ENCODE measurements around the gene CD82.

CD82 gene

GRCh38 chr11:44561275-44561805 is 4.1 kb upstream of the CD82 start:
- H3K27ac ChIP-seq: no peak overlapping the region
- H3K4me3 ChIP-seq (ENCODE audit: low read depth in 1 of 2, low read length in 1 of 2): no peak overlapping the region
- no peaks in the 10 kb centered on the region for H3K9me3 ChIP-seq
- H3K4me1 ChIP-seq (ENCODE audit: control insufficient read depth in 1 of 2, insufficient read depth in 1 of 2, low read depth in 1 of 2, low read length in 1 of 2): peaks cover 26 to 34% of the 10 kb centered on the region in 2 experiments
- TF ChIP-seq, protein P1, sequence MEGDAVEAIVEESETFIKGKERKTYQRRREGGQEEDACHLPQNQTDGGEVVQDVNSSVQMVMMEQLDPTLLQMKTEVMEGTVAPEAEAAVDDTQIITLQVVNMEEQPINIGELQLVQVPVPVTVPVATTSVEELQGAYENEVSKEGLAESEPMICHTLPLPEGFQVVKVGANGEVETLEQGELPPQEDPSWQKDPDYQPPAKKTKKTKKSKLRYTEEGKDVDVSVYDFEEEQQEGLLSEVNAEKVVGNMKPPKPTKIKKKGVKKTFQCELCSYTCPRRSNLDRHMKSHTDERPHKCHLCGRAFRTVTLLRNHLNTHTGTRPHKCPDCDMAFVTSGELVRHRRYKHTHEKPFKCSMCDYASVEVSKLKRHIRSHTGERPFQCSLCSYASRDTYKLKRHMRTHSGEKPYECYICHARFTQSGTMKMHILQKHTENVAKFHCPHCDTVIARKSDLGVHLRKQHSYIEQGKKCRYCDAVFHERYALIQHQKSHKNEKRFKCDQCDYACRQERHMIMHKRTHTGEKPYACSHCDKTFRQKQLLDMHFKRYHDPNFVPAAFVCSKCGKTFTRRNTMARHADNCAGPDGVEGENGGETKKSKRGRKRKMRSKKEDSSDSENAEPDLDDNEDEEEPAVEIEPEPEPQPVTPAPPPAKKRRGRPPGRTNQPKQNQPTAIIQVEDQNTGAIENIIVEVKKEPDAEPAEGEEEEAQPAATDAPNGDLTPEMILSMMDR (IDR thresholded peaks at IDR 0.05): no peak
- no peaks in the 10 kb centered on the region for H3K27me3 ChIP-seq
- no peaks in the 10 kb centered on the region for H3K36me3 ChIP-seq

GRCh38 chr11:44561964-44562734 is 3.3 kb upstream of the CD82 start:
- H3K4me1 ChIP-seq (ENCODE audit: control insufficient read depth in 1 of 2, insufficient read depth in 1 of 2, low read depth in 1 of 2, low read length in 1 of 2): peaks cover 29 to 37% of the 10 kb centered on the region in 2 experiments
- H3K36me3 ChIP-seq: no peaks in the 10 kb centered on the region
- no peaks in the 10 kb centered on the region for H3K27me3 ChIP-seq
- H3K9me3 ChIP-seq: no peaks in the 10 kb centered on the region
- H3K4me3 ChIP-seq (ENCODE audit: low read depth in 1 of 2, low read length in 1 of 2): no peak overlapping the region
- TF ChIP-seq, protein P1 (IDR thresholded peaks at IDR 0.05): no peak
- no peak overlapping the region for H3K27ac ChIP-seq

- no peaks in the 10 kb centered on the region for H3K27me3 ChIP-seq
- TF ChIP-seq, protein P1 (IDR thresholded peaks at IDR 0.05): no peak
- H3K4me1 ChIP-seq (ENCODE audit: control insufficient read depth in 1 of 2, insufficient read depth in 1 of 2, low read depth in 1 of 2, low read length in 1 of 2): peaks cover 37 to 42% of the 10 kb centered on the region in 2 experiments
- no peaks in the 10 kb centered on the region for H3K36me3 ChIP-seq
- H3K4me3 ChIP-seq (ENCODE audit: low read depth in 1 of 2, low read length in 1 of 2): no peak overlapping the region
- H3K27ac ChIP-seq: no peak overlapping the region
- H3K9me3 ChIP-seq: no peaks in the 10 kb centered on the region
Measured at GRCh38 chr11:44562845-44563460, 2.5 kb upstream of the CD82 start.

- H3K36me3 ChIP-seq: no peaks in the 10 kb centered on the region
- peaks cover 44 to 50% of the 10 kb centered on the region in 2 experiments for H3K4me1 ChIP-seq (ENCODE audit: control insufficient read depth in 1 of 2, insufficient read depth in 1 of 2, low read depth in 1 of 2, low read length in 1 of 2)
- no peaks in the 10 kb centered on the region for H3K27me3 ChIP-seq
- H3K9me3 ChIP-seq: no peaks in the 10 kb centered on the region
- H3K4me3 ChIP-seq (ENCODE audit: low read depth in 1 of 2, low read length in 1 of 2): no peak overlapping the region
- TF ChIP-seq, protein P1 (IDR thresholded peaks at IDR 0.05): no peak
- H3K27ac ChIP-seq: no peak overlapping the region
Measured at GRCh38 chr11:44563711-44564110, 1.8 kb upstream of the CD82 start.

DNA sequence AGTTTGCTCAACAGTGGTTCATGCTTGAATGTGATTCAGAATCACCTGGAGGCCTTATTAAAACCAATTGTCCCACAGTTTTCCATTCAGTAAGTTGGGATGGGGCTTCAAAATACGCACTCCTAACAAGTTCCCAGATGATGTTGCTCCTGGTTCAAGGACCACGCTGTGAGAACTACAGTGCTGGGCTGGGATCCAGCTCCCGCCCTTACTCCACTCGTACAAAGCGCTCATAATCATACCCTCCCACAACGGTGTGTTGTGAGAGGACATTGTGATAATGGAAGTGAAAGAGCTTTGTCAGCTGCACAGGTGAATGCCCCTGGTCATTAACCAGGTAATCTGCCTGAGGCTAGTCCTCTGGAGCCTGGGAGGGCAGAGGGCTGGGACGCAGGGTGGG is 1.3 kb upstream of the CD82 start:
- peak overlapping the region in 1 of 2 experiments; percentile 90 for H3K4me3 ChIP-seq (ENCODE audit: low read depth in 1 of 2, low read length in 1 of 2)
- peaks cover 49 to 53% of the 10 kb centered on the region in 2 experiments for H3K4me1 ChIP-seq (ENCODE audit: control insufficient read depth in 1 of 2, insufficient read depth in 1 of 2, low read depth in 1 of 2, low read length in 1 of 2)

More for the DNA sequence above, 1.3 kb upstream of the CD82 start:
- Histone ChIP-seq H3K9me3 (no peaks in the 10 kb centered on the region), H3K27me3 (no peaks in the 10 kb centered on the region), H3K27ac (peak overlapping the region; percentile 99), H3K36me3 (no peaks in the 10 kb centered on the region)
- TF ChIP-seq, protein P1 (IDR thresholded peaks at IDR 0.05): no peak
